ENCODE data around the gene TMEM61. TPM values are rescaled to one million over a fixed set of nuclear protein-coding genes. Genes with fewer than 3 reads are reported as not detected.

The TMEM61 gene
- total and polyA plus RNA-seq, 2 donors (not counting 1 experiment from before 2014, with no cell fraction given): not detected

DNA sequence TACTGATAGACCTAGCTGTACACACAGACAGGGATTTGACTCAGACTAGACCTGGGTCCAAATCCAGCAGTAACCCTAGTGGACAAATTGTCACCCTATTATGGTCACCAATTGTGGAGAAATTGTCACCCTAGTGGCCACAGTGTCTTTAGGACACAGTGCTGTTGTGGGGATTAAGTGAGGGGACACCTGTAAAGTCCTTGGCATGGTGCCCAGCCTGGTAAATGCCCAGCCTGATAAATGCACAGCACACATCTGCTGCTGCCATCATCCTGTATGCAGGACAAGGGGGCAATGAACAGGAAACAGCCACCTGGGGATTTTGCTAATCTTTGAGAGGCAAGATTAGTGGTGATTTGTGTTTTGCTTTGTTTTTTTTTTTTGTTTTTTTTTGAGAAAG lies 2.3 kb downstream of the TMEM61 start:
- Histone ChIP-seq H3K27me3 (ENCODE audit: control insufficient read depth, insufficient read depth, low read length) (peaks cover 26% of the 10 kb centered on the region), H3K36me3 (ENCODE audit: control insufficient read depth, insufficient read depth, low read length) (no peaks in the 10 kb centered on the region), H3K9ac (ENCODE audit: insufficient read depth, low read length) (no peak overlapping the region), H3K4me1 (ENCODE audit: control insufficient read depth, extremely low read depth, insufficient read depth, low read length) (no peaks in the 10 kb centered on the region), H3K4me2 (ENCODE audit: extremely low read depth, insufficient read depth, low read length) (no peak overlapping the region), H3K27ac (ENCODE audit: insufficient read depth, low read length) (no peak overlapping the region), H4K20me1 (ENCODE audit: control insufficient read depth, extremely low read depth, insufficient read depth, low read length) (no peaks in the 10 kb centered on the region), H3K4me3 (replicated peaks in 1 of 4; ENCODE audit: control extremely low read depth in 1 of 4, insufficient read depth in 1 of 4, low read depth in 3 of 4, low read length in 4 of 4) (no peak overlapping the region), H3K79me2 (ENCODE audit: control insufficient read depth, insufficient read depth, low read length) (no peaks in the 10 kb centered on the region), H3K9me3 (ENCODE audit: control insufficient read depth, insufficient read depth, low read depth, low read length) (no peaks in the 10 kb centered on the region), H2AFZ (ENCODE audit: low read length) (no peak overlapping the region)
- TF ChIP-seq CTCF (conservative IDR thresholded peaks at IDR 0.05 in 1 of 2, IDR thresholded peaks at IDR 0.05 in 1 of 2; ENCODE audit: low read depth in 1 of 2, low read length in 2 of 2) (no peak), EZH2 (IDR thresholded peaks at IDR 0.05; ENCODE audit: low read length, missing control alignments) (no peak)
- DNase-seq (ENCODE audit: low read depth in 2 of 2): no peak

DNA sequence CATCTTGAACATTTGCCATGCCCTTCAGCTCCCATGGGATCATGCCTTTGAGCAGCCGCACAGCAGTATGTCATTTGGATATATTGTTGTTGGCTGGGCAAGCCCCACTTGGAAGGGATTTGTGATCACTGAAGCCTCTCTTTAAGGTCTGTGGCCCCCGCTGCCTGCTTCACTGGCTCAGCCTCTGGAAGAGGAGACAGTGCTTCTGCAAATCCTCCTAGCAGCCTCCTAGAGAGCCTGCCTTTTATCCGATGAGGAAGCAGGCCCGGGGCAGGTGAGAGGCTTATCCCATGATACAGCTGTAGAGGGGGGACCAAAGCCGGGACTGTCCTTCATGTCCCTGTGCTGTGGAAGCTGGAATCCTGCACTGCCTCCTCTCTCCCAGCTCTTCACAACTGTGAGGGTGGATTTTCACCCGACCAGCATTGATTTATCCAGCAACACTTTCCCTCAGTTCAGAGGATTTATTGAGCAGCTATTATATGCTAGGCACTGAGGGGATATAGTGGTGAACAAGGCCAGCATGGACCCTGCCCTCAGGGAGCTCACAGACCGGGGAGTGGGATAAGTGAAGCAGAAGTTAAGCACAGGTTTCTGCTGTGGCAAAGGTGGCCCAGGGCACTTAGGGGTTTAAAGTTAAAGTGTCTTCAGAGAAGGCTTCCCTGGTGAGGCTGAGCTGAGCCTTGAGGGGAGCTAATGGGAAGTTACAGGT lies 3.9 kb downstream of the TMEM61 start:
- Histone ChIP-seq H3K4me3 (replicated peaks in 1 of 4; ENCODE audit: control extremely low read depth in 1 of 4, insufficient read depth in 1 of 4, low read depth in 3 of 4, low read length in 4 of 4) (no peak overlapping the region), H3K4me1 (ENCODE audit: control insufficient read depth, extremely low read depth, insufficient read depth, low read length) (no peaks in the 10 kb centered on the region), H2AFZ (ENCODE audit: low read length) (no peak overlapping the region), H4K20me1 (ENCODE audit: control insufficient read depth, extremely low read depth, insufficient read depth, low read length) (no peaks in the 10 kb centered on the region), H3K27ac (ENCODE audit: insufficient read depth, low read length) (no peak overlapping the region), H3K36me3 (ENCODE audit: control insufficient read depth, insufficient read depth, low read length) (no peaks in the 10 kb centered on the region), H3K9ac (ENCODE audit: insufficient read depth, low read length) (no peak overlapping the region), H3K4me2 (ENCODE audit: extremely low read depth, insufficient read depth, low read length) (no peak overlapping the region), H3K9me3 (ENCODE audit: control insufficient read depth, insufficient read depth, low read depth, low read length) (no peaks in the 10 kb centered on the region), H3K79me2 (ENCODE audit: control insufficient read depth, insufficient read depth, low read length) (no peaks in the 10 kb centered on the region), H3K27me3 (ENCODE audit: control insufficient read depth, insufficient read depth, low read length) (peaks cover 23% of the 10 kb centered on the region)
- TF ChIP-seq EZH2 (IDR thresholded peaks at IDR 0.05; ENCODE audit: low read length, missing control alignments) (no peak), CTCF (conservative IDR thresholded peaks at IDR 0.05 in 1 of 2, IDR thresholded peaks at IDR 0.05 in 1 of 2; ENCODE audit: low read depth in 1 of 2, low read length in 2 of 2) (no peak)
- no peak for DNase-seq (ENCODE audit: low read depth in 2 of 2)

DNA sequence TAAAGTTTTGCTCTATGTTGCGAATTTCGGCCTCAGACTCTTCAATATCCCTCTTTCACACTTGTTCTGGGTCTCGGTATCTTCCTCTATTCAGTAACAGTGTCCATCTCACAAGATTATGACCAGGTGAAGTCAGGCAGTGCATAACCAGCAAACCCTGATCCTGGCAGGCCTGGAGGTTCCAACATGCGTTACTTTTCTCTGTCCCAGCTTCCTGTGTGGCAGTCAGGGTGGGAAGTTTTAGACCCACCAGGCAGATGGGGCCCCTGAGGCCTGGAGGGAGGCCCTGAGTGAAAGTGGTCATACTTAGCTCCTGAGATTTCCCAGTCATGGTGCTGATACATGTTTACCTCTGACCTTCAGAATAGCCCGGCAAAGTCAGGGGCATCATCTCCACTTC lies 5.1 kb downstream of the TMEM61 start:
- Histone ChIP-seq H3K79me2 (ENCODE audit: control insufficient read depth, insufficient read depth, low read length) (no peaks in the 10 kb centered on the region), H3K4me2 (ENCODE audit: extremely low read depth, insufficient read depth, low read length) (no peak overlapping the region), H3K36me3 (ENCODE audit: control insufficient read depth, insufficient read depth, low read length) (no peaks in the 10 kb centered on the region), H4K20me1 (ENCODE audit: control insufficient read depth, extremely low read depth, insufficient read depth, low read length) (no peaks in the 10 kb centered on the region), H3K9me3 (ENCODE audit: control insufficient read depth, insufficient read depth, low read depth, low read length) (no peaks in the 10 kb centered on the region), H3K27me3 (ENCODE audit: control insufficient read depth, insufficient read depth, low read length) (peaks cover 17% of the 10 kb centered on the region), H3K27ac (ENCODE audit: insufficient read depth, low read length) (no peak overlapping the region), H3K9ac (ENCODE audit: insufficient read depth, low read length) (no peak overlapping the region), H2AFZ (ENCODE audit: low read length) (no peak overlapping the region), H3K4me3 (replicated peaks in 1 of 4; ENCODE audit: control extremely low read depth in 1 of 4, insufficient read depth in 1 of 4, low read depth in 3 of 4, low read length in 4 of 4) (no peak overlapping the region), H3K4me1 (ENCODE audit: control insufficient read depth, extremely low read depth, insufficient read depth, low read length) (no peaks in the 10 kb centered on the region)
- TF ChIP-seq CTCF (conservative IDR thresholded peaks at IDR 0.05 in 1 of 2, IDR thresholded peaks at IDR 0.05 in 1 of 2; ENCODE audit: low read depth in 1 of 2, low read length in 2 of 2) (no peak), EZH2 (IDR thresholded peaks at IDR 0.05; ENCODE audit: low read length, missing control alignments) (no peak)
- no peak for DNase-seq (ENCODE audit: low read depth in 2 of 2)
